Peyer's patch (tissue), 4 donors: ENCODE data around the gene ELFN1. TPM values are rescaled to one million over a fixed set of nuclear protein-coding genes. Genes with fewer than 3 reads are reported as not detected.
A peak's percentile ranks its signal among the peaks of the same experiment; 100 is the strongest.

Source experiments
- DNase-seq, 3 donors: peaks; one replicate each; pipeline ENCODE4 v3.0.0-alpha.2; 2017 to 2019
- H3K27ac ChIP-seq, 4 donors: fragments of 200-600 bp; sonication (generic); one replicate each; pipeline ENCODE4 v1.5.1; 2016 to 2019
- H3K27me3 ChIP-seq, 2 donors: fragments of 200-600 bp; sonication (generic); one replicate each; pipeline ENCODE4 v1.5.1; 2019
- H3K36me3 ChIP-seq, 3 donors: fragments of 200-600 bp; sonication (generic); one replicate each; pipeline ENCODE4 v1.5.1; 2016 to 2019
- H3K4me1 ChIP-seq, 4 donors: fragments of 200-600 bp; sonication (generic); one replicate each; pipeline ENCODE4 v1.5.1; 2016 to 2019
- H3K4me3 ChIP-seq, 4 donors: fragments of 200-600 bp; sonication (generic); 1 replicate in 3 of 4; 2 replicates in 1 of 4; pipeline ENCODE4 v1.5.1; 2016 to 2019; ENCODE audit warnings: mild to moderate bottlenecking in 1 of 4
- H3K9me3 ChIP-seq, 4 donors: fragments of 200-600 bp; sonication (generic); one replicate each; pipeline ENCODE4 v1.5.1; 2016 to 2019; ENCODE audit warnings: mild to moderate bottlenecking in 1 of 4
- CTCF ChIP-seq, 6 experiments: fragments of 450-650 bp in 4 of 6; fragments of 200-600 bp in 2 of 6; sonication (generic) in 1 of 6; IDR thresholded peaks; one replicate each; pipeline ENCODE4 v1.5.1; 2017 to 2019; ENCODE audit warnings: antibody characterized with exemption in 6 of 6, mild to moderate bottlenecking in 3 of 6, moderate library complexity in 1 of 6
- POLR2A ChIP-seq, 2 donors: fragments of 450-650 bp; IDR thresholded peaks; one replicate each; pipeline ENCODE4 v1.5.1; 2017; ENCODE audit warnings: antibody characterized with exemption in 2 of 2, mild to moderate bottlenecking in 2 of 2, moderate library complexity in 2 of 2
- total RNA-seq, 4 donors: library from RNA; depleted of rRNA; stranded (reverse); fragments of >200 nt; gene quantifications; one replicate each; pipeline ENCODE4 v1.1.0, GENCODE V29; 2016

ELFN1 gene
- total RNA-seq, 4 donors from 2014 or later: 0.80 TPM; not detected in 3

GRCh38 chr7:1675036-1675671, 5.1 kb downstream of the ELFN1 start:
- H3K36me3 ChIP-seq: no peaks in the 10 kb centered on the region

GRCh38 chr7:1675673-1676549, 5.8 kb downstream of the ELFN1 start:
- Histone ChIP-seq H3K36me3 (no peaks in the 10 kb centered on the region), H3K9me3 (no peaks in the 10 kb centered on the region), H3K4me1 (no peaks in the 10 kb centered on the region), H3K27me3 (peaks cover 0 to 7% of the 10 kb centered on the region in 2 donors), H3K27ac (no peak overlapping the region), H3K4me3 (no peak overlapping the region)
- TF ChIP-seq POLR2A (IDR thresholded peaks at IDR 0.05) (no peak), CTCF (IDR thresholded peaks at IDR 0.05) (no peak)
- peak in 2 of 3 donors; percentile 35 for DNase-seq

More at GRCh38 chr7:1675036-1675671, 5.1 kb downstream of the ELFN1 start:
- Histone ChIP-seq H3K4me3 (no peak overlapping the region), H3K4me1 (peaks cover 0 to 6% (median 3%) of the 10 kb centered on the region in 4 donors), H3K27ac (no peak overlapping the region), H3K9me3 (no peaks in the 10 kb centered on the region), H3K27me3 (peaks cover 0 to 15% of the 10 kb centered on the region in 2 donors)
- DNase-seq: peak in 2 of 3 donors; percentile 34 to 40
- TF ChIP-seq POLR2A (IDR thresholded peaks at IDR 0.05) (no peak), CTCF (IDR thresholded peaks at IDR 0.05) (no peak)

- TF ChIP-seq POLR2A (IDR thresholded peaks at IDR 0.05) (no peak), CTCF (IDR thresholded peaks at IDR 0.05) (no peak)
- DNase-seq: peak in 2 of 3 donors; percentile 11 to 30
- H3K9me3 ChIP-seq: no peaks in the 10 kb centered on the region
- peaks cover 0 to under 1% of the 10 kb centered on the region in 2 donors for H3K27me3 ChIP-seq
- H3K36me3 ChIP-seq: no peaks in the 10 kb centered on the region
- H3K4me3 ChIP-seq: no peak overlapping the region
- no peak overlapping the region for H3K27ac ChIP-seq
- H3K4me1 ChIP-seq: no peaks in the 10 kb centered on the region
Measured at GRCh38 chr7:1676550-1677078, 6.5 kb downstream of the ELFN1 start.

GRCh38 chr7:1677206-1678080, 7.4 kb downstream of the ELFN1 start:
- Histone ChIP-seq H3K9me3 (no peaks in the 10 kb centered on the region), H3K27ac (no peak overlapping the region), H3K4me1 (no peaks in the 10 kb centered on the region), H3K4me3 (no peak overlapping the region), H3K27me3 (no peaks in the 10 kb centered on the region), H3K36me3 (no peaks in the 10 kb centered on the region)
- no peak for TF ChIP-seq POLR2A (IDR thresholded peaks at IDR 0.05)
- TF ChIP-seq CTCF (IDR thresholded peaks at IDR 0.05): no peak
- DNase-seq: peak in 2 of 3 donors; percentile 8 to 21

- no peaks in the 10 kb centered on the region for H3K36me3 ChIP-seq
- H3K9me3 ChIP-seq: no peaks in the 10 kb centered on the region
- peak in 1 of 3 donors; percentile 25 for DNase-seq
- H3K27ac ChIP-seq: no peak overlapping the region
- TF ChIP-seq CTCF (IDR thresholded peaks at IDR 0.05) (no peak), POLR2A (IDR thresholded peaks at IDR 0.05) (no peak)
- no peaks in the 10 kb centered on the region for H3K4me1 ChIP-seq
- H3K27me3 ChIP-seq: no peaks in the 10 kb centered on the region
- H3K4me3 ChIP-seq: no peak overlapping the region
Measured at GRCh38 chr7:1678081-1678543, 8.0 kb downstream of the ELFN1 start.
